HG03095 (cell line): Measurements from ENCODE around the gene SORCS3.

Experiments used
- ATAC-seq: cut with Tn5 transposase; IDR thresholded peaks from one replicate; pipeline ENCODE4 v1.9.1; 2021; ENCODE audit warnings: moderate library complexity; ENCODE audit not compliant: unreplicated experiment

The SORCS3 gene

GRCh38 chr10:105071980-105072379 lies 430.9 kb downstream of the SORCS3 start:
- ATAC-seq = no peak

- no peak for ATAC-seq
Measured at GRCh38 chr10:105073999-105074398, 432.9 kb downstream of the SORCS3 start.

- no peak for ATAC-seq
Measured at GRCh38 chr10:105075031-105075430, 433.9 kb downstream of the SORCS3 start.

GRCh38 chr10:105085980-105086379 lies 444.9 kb downstream of the SORCS3 start:
- ATAC-seq = no peak

GRCh38 chr10:105094048-105094447 lies 453.0 kb downstream of the SORCS3 start:
- no peak for ATAC-seq

GRCh38 chr10:105096316-105096715 lies 455.2 kb downstream of the SORCS3 start:
- no peak for ATAC-seq

- ATAC-seq = no peak
Measured at GRCh38 chr10:105102977-105103376, 461.9 kb downstream of the SORCS3 start.

GRCh38 chr10:105104297-105104696 lies 463.2 kb downstream of the SORCS3 start:
- no peak for ATAC-seq

- no peak for ATAC-seq
Measured at GRCh38 chr10:105109164-105109563, 468.1 kb downstream of the SORCS3 start.

- ATAC-seq = no peak
Measured at GRCh38 chr10:105112862-105113261, 471.8 kb downstream of the SORCS3 start.

GRCh38 chr10:105113666-105114065 lies 472.6 kb downstream of the SORCS3 start:
- no peak for ATAC-seq

GRCh38 chr10:105121743-105122142 lies 480.7 kb downstream of the SORCS3 start:
- ATAC-seq = no peak

GRCh38 chr10:105128111-105128510 lies 487.0 kb downstream of the SORCS3 start:
- no peak for ATAC-seq

GRCh38 chr10:105138358-105138757 lies 497.3 kb downstream of the SORCS3 start:
- ATAC-seq = no peak

- no peak for ATAC-seq
Measured at GRCh38 chr10:105139363-105139896, 498.3 kb downstream of the SORCS3 start.

GRCh38 chr10:105140600-105140999 lies 499.5 kb downstream of the SORCS3 start:
- no peak for ATAC-seq

GRCh38 chr10:105145711-105146110 lies 504.6 kb downstream of the SORCS3 start:
- ATAC-seq = no peak

GRCh38 chr10:105146436-105146835 lies 505.3 kb downstream of the SORCS3 start:
- ATAC-seq = no peak

- ATAC-seq = no peak
Measured at GRCh38 chr10:105148456-105148855, 507.4 kb downstream of the SORCS3 start.

GRCh38 chr10:105148921-105149320 lies 507.8 kb downstream of the SORCS3 start:
- no peak for ATAC-seq

- no peak for ATAC-seq
Measured at GRCh38 chr10:105149371-105149891, 508.3 kb downstream of the SORCS3 start.

GRCh38 chr10:105150259-105150880 lies 509.3 kb downstream of the SORCS3 start:
- ATAC-seq = no peak

GRCh38 chr10:105154736-105155135 lies 513.6 kb downstream of the SORCS3 start:
- ATAC-seq = no peak
